Umbilical cord (tissue), 2 donors: Measurements from ENCODE around the gene HHATL. TPM values are rescaled to one million over a fixed set of nuclear protein-coding genes. Genes with fewer than 3 reads are reported as not detected.
A peak's percentile ranks its signal among the peaks of the same experiment; 100 is the strongest.

Source experiments
- DNase-seq: peaks from one replicate; pipeline ENCODE4 v3.0.0-alpha.2; 2015; ENCODE audit warnings: low spot score
- total RNA-seq: library from RNA; depleted of rRNA; stranded (reverse); fragments of >200 nt; gene quantifications from one replicate; pipeline ENCODE4 v1.2.3, GENCODE V29; 2014; ENCODE audit warnings: low replicate concordance; ENCODE audit not compliant: insufficient read depth

The HHATL gene
- total RNA-seq, 1 donor from 2014 or later: not detected

DNA sequence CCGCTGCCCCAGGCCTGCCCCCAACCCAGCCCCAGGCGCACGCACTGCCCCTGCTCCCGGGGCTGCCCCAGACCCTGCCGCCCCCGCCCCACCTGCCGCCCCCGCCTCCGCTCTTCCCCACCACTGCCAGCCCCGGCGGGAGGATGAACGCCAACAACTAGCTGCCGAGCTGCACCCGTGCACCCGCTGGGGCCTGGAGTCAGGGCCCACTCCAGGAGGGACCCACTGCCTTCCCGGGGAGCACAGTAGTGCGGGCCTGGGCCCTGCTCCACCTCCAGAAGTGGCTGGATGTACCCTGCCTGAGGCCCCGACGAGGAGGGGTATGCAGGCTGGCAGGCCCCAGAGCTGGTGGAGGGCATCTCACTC is 38.2 kb downstream of the HHATL start:
- DNase-seq: no peak

DNA sequence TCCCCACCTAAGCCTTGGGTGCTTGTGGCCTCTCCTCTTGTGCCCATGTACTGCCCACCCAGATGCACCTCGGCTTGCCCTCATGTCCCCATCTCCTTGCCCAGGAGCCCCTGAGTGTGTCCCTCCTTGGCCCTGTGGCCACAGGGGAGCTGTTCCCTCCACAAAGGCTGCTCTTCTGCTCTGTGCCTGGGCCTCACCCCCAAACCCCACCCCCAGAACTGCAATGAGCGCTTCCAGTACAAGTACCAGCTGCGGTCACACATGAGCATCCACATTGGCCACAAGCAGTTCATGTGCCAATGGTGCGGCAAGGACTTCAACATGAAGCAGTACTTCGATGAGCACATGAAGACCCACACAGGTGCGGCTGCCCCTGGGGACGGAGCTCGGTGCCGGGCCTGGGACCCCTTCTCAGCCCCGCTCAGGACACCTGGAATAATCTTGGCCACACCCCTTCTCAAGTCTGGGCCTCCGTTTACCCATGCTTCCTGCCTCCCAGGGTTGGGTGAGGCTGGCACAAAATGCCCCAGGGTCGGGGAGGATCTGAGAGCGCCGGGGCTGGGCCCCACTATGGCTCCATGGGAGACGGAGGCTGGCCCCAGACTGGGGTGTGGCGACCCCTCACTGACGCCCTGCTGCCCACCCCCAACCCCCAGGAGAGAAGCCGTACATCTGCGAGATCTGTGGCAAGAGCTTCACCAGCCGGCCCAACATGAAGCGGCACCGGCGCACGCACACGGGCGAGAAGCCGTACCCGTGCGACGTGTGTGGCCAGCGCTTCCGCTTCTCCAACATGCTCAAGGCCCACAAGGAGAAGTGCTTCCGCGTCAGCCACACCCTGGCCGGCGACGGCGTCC is 38.8 kb downstream of the HHATL start:
- no peak for DNase-seq

DNA sequence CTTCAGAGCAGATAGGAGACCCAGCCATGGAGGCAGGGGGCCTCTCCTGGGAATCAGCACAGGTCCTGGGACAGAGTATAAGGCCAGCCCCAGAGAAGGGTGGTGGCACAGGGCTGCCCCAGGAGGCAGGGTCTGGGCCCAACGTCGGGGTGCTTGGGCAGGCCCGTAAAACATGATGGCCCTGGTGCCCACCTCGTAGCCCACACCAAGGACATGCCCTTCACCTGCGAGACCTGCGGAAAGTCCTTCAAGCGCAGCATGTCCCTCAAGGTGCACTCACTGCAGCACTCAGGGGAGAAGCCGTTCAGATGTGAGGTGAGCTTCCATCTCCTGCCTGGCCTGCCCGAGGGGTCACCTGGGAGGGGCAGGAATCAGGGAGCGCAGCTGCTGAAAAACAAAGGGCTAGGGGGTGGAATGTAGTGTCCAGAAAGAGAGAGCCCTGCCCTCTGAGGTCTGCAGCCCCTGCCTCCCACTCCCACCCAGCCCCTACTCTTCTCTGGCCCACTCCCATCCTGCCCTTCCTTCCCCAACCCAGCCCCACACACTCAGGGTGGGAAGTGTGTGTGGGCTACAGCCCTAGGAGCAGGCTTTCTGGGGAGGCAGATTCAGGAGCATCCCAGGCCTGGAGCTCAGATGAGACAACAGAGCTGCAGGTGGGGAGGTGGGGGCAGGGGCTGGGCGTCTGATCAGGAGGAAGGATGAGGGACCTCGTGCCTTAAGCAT is 39.6 kb downstream of the HHATL start:
- no peak for DNase-seq

DNA sequence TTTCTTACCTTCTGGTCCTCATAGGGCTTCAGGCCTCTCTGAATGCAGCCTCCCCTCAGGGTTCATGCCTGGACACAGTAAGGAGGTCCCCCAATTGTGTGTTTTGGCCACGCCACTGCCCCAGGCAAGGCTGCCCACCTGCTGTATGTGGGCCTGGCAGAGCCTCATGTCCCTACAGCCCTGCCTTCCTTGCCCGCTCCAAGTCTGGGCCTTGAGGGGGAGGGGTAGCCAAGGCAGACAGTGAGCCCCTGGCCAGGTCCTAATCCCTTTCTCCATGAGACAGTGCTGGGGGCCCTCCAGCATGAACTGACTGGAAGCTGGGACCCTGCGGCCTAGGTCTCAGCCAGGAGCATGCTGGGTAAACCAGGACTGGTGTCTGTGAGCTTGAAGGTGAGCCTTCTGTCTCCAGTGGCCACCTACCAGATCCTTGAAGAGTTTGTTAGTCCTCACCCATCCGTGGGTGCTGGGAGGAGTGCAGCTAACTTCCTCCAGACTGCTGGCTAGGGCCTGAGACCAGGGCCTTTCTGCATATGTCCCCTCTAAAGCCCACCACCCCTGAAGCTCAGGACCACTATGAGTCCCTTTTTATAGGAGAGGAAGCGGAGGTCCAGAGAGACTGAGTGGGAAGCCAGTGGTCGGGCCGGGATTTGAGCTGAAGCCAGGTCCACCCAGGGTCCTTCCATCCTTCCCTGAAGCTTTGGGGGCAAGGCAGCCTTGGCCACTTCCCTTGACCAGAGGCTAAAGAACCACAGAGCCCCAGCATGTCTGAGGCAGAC is 40.4 kb downstream of the HHATL start:
- no peak for DNase-seq

DNA sequence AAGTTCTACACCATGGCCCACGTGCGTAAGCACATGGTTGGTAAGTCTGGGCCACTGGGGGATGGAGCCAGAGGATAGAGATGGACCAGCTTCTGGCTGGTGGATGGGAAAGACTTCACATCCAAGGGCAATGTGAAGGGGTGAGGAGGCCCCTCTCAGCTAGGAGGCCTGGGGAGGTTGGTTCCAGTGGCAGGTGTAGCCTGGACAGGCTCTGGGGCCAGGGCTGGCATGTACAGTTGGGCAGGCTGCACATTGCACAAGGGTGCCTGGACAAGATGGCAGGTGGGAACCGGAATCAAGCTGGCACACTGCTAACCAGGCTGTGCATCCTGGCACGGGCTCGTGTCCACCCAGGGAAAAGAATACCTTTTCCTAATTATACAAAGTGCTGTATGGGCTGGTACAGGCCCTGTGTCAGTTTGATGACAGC is 41.0 kb downstream of the HHATL start:
- DNase-seq: no peak

DNA sequence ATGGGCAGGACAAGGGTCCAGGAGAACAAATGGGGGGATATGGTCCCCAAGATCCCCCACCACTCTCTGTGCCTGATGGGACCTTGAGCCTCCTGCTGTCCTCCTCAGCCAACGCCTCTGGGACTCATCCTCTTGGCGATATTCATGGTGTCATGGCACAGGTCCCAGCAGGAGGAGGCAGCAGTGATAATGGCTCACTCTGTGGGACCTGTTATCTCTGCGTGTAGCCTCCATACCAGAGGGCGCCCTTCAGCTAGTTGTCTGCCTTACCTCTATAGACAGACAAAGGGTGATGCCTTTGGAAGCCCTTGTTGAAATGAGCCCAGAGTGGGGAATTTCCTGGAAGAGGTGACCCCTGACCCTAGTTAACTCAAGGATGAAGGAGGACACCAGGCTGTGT is 41.7 kb downstream of the HHATL start:
- no peak for DNase-seq

DNA sequence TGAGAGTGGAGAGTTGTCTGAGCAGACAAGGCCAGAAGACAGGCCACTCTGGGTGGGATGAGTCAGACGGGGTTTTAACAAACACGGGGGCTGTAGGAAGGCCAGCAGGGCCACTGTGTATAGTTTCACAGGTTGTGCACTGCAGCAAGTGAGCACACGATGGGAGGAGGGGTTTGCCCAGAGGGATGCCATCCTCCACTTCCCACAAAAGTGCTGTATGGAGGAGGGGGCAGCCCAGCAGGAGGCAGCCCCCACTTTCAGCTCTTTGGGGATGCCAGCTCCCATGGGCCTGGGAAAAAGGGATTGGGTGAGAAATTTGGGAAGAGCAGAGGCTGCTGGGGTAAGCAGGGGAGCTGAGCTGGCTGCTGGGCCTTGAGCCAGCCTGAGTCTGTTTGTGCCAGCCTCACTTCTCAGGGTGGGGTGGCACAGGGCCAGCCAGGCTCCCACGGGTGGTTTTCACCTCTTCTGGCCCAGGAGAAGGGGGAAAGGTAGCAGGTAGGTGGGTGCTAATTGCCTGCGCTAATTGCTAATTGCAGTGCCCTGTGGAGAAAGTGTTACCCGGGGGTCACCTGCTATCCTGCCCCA is 42.4 kb downstream of the HHATL start:
- DNase-seq: no peak

DNA sequence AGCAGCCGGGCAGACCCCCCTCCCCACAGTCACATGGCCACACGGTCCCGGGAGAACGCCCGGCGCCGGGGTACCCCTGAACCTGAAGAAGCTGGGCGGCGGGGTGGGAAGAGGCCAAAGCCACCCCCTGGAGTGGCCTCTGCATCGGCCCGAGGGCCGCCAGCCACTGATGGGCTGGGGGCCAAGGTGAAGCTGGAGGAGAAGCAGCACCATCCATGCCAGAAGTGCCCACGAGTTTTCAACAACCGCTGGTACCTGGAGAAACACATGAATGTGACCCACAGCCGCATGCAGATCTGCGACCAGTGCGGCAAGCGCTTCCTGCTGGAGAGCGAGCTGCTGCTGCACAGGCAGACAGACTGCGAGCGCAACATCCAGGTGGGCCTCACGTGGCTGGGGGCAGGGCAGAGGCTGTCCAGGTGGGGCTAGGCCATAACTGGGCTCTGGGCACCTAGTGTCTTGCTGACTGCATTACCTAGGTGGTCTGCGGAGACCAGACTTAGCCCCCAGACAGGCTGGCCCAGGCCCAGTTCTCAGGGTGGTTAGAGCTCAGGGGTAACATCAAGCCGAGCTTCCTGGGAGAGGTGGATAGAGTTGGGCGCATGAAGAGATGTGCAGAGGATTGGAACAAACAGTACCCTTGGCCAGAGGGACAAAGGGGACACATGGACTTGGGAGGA is 43.0 kb downstream of the HHATL start:
- DNase-seq: no peak

DNA sequence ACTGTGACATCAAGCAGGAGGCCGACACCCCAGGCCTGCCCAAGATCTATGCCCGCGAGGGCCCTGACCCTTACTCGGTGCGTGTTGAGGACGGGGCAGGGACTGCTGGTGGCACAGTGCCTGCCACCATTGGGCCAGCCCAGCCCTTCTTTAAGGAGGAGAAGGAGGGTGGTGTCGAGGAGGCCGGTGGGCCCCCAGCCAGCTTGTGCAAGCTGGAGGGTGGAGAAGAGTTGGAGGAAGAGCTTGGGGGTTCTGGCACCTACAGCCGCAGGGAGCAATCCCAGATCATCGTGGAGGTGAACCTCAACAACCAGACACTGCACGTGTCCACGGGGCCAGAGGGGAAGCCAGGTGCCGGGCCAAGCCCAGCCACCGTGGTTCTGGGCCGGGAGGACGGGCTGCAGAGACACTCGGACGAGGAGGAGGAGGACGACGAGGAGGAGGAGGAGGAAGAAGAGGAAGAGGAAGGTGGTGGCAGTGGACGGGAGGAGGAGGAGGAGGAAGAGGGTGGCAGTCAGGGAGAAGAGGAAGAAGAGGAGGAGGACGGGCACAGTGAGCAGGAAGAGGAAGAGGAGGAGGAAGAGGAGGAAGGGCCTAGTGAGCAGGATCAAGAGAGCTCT is 43.7 kb downstream of the HHATL start:
- DNase-seq: no peak

DNA sequence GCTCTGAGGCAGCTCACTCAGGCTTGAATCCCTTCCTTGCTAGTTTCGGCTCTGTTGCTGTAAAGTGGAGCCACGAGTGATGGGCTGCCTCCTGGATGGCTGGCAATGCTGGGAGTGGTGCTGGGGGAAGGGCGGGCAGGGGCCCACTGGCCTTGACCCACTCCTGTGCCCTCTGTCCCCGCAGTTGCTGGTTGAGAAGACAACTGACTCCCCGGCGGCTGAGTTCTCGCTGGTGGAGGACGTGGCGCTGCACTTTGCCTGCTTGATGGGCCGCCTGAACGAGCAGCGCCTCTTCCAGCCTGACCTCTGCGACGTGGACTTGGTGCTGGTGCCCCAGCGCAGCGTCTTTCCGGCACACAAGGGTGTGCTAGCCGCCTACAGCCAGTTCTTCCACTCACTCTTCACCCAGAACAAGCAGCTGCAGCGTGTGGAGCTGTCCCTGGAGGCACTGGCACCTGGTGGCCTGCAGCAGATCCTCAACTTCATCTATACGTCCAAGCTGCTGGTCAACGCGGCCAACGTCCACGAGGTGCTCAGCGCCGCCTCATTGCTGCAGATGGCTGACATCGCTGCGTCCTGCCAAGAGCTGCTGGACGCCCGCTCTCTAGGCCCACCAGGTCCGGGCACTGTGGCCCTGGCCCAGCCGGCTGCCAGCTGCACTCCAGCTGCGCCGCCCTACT is 44.4 kb downstream of the HHATL start:
- DNase-seq: no peak

DNA sequence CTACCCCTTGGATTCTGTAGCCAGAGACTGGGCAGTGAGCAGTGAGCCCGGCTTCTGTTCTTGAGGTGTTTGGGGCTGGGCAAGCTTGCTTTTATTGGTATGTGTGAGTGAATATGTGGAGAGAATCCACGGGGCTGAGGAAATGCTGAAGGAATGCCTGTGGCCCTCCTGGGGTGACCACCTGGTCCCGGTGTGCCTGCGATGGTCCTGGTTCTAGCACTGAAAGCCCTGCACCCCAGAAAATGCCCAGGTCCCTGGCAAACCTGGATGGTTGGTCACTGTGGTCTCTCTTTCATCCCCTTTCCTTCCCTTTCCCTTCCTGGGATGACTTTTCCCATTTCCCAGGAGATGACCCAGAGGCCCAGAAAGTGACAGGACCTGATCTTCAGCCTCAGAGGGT is 44.9 kb downstream of the HHATL start:
- DNase-seq: no peak

DNA sequence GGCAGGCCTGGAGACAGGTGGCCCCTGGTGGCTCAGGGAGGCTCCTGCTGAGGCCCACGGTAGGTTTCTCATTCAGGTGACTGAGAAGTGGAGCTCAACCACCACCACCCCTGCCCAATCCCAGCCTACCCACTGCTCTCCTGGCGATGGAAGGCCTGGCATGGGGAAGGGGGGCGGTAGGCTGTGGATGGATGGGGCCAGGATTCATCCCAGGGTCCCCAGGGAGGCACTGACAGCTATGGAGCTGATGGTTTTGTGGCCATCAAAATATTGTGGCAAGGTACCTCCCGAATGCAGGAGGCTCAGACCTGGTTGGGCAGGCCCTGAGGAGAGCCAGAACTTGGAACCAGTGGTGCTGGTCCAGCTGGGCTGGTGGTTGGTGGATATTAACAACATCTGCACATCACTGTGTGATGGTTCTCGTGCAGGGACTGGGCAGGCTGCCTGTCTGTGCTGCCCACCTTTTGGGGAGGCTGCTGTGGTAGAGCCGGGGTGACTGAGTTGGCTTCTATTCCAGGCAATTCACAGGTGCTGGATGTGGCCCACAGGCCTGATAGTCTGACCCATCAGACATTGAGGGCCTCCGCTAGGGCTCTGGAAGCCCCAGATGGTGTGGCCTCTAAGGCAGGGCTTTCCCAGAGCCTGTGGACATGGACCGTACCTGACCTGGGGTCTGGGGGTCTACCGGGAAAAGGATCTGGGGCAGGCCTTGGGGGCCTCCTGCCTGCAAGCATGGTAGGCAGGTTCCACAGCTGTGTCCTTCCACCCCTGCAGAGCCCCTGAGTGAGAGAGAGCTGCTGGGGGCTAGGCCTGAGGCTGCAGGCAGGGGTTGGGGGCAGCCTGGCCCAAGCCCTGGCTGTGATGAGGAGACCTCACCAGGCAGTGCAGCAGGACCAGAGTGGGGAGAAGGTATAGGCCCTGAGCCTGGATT is 45.7 kb downstream of the HHATL start:
- no peak for DNase-seq

DNA sequence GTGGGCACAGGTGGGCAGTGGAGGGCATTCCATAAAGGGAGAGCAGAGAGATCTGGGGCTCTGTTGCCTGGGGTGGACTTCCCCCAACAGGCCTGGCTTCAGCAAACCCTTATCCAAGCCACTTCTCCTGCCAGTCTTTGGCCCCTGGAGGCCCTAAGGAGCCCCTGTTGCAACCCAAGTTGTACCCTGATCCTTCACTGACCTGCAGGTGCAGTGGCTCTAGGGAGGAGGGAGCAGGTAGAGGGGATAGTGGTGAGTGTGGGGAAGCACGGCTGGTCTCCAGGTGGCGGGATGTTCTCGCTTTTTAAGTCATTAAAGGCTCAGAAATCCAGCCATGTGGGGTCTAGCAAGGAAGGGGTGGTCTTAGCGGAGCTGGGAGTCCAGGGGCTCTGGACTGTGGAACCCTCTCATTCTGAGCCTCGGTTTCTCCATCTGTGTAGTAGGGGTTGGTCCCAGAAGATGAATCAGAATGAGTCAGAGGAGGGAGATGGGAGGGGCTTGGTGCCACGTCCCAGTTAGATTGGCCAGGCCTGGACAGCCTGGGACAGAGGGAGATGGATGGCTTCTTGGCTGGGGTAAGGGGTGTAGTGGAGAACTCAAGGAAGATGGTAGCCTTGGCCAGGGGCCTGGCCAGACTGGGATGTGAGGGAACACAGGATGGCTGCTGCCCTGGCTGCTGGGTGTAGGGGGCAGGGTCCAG is 46.5 kb downstream of the HHATL start:
- peak; percentile 39 for DNase-seq

DNA sequence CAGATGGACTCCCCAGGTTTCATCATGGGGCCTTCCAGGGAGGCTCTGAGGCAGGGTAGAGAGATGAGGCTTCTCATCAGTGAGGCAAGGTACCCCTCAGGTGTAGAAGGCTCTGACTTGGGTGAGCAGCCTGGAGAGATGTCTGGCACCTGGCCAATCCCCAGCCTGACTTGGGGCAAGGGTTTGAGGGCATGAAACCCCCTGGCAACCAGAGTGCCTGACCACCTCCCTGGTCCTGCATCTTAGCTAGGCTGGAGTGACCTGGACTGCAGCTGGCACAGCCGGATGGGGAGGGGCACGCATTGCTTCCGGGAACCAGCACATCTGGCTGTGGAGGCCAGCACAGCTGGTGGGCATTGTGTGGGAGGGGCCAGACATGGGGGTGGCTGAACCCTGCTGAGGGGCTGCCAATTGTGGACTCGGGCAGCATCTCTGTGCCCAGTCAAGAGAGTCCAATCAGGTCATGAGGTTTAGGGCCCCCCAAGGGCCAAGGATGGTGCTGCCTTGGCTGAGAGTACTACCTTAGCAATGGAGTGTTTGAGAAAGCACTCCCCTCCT is 47.2 kb downstream of the HHATL start:
- peak; percentile 30 for DNase-seq

DNA sequence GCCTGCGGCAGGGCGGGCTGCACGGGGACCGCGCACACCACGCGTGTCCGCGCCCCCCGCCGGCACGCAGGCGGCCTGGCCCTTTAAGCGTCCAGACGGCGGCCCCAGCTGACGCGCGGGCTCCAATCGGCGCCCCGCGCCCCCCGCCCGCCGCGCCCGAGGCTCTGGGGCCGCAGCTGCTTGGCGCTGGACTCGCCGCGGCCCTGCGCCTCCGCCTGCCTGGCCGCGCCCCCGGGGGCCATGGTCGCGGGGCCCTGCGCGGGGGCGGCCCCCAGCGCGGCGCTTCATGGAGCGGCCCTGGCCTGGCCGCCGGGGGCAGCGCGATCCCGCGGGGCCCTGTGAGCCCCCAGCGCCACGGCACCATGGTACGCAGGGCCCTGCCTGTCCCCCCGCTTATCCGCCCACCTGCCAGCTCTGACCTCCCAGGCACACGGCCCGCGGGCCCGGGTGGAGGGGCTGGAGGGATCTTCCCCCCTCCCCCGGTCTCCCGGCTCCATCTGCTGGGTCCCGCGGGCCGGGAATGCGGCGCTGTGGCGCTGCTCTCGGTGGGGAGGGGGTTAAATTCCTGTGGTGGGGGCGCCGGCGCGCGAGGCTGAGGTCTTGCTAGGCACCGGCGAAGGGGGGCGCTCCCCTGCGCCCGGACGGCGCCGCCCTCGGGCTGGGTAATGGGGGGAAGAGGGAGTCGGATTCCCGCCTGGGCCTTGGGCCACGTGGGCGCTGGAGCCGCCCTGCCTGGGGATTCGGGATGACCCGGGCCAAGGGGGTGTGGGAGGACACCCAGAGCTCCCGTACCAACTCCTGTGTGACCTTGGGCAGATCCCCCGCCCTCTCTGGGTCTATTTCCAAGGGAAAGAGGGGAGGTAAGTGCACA is 48.0 kb downstream of the HHATL start:
- peak; percentile 81 for DNase-seq

DNA sequence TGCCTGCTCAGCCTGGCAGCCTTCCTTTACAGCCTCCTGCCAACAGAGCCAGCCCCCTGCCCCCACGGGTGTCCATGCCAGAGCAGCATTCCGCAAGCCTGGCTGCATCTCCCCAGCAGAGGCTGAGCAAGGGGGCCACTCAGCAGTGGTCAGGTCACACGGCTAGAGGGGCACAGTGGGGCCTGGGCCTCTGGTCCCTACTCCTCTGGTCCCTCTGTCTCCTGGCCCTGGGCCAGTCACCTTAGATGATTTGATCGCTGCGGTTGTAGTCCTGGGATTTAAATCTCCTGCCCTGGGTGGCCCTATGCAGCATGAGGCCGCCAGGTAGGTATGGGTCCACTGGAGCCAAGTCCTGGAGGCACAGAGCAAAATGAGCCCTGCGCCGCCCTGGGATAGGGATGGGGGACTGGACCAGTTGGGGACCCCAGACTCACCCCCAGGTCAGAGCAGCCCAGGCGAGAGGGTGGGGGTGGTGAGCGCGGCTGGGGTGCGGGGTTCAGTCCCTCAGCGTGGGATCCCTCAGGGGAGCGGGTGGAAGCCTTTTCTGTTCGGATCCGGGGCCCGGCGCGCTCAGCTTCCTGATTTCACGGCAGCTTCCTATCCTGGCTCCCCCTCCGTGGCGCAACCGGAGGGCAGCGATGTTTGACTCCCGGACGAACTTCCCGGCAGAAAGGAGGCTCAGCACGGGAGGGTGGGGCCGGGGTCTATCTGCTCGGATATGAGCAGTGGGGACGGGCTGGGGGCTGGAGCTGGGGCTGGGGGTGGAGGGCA is 48.9 kb downstream of the HHATL start, which contains the start of gene ZBTB47:
Gene ZBTB47 (plus strand): TSS at position 138 of the 771 bp plus-strand sequence. CDS start 4,659 bp downstream, outside the sequence.
- DNase-seq: peak; percentile 61

DNA sequence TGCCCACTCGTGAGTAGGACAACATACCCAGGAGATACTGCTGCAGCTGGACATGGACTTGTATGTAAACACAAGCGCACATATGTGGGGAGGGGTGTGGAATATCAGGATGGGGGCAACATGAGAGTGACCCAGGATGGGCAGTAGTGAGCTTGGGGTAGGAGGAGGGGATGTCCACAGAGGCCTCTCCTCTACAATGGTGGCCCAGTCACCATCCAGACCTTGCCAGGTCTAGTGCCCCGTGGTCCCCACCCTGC is 49.4 kb downstream of the HHATL start:
- DNase-seq: no peak
